ENCODE results near the gene DACT2.

- TF ChIP-seq POLR2A (IDR thresholded peaks at IDR 0.05; ENCODE audit: low read depth, low read length) (no peak), POLR2AphosphoS5 (IDR thresholded peaks at IDR 0.05; ENCODE audit: low read depth, low read length) (no peak), TAF1 (IDR thresholded peaks at IDR 0.05; ENCODE audit: low read depth, low read length) (no peak), SPI1 (IDR thresholded peaks at IDR 0.05; ENCODE audit: low read depth, low read length) (no peak)
Observed at GRCh38 chr6:168363302-168363701, 43.7 kb upstream of the DACT2 start.

Data from GM12891 (cell line).